GM19193 (cell line): Measurements from ENCODE around the gene RAPGEF3.

Experiments
- POLR2A ChIP-seq: IDR thresholded peaks from 4 replicates; pipeline ENCODE4 v1.6.1; 2011; ENCODE audit not compliant: insufficient read depth, insufficient read length; ENCODE audit errors: extremely low read depth

Gene RAPGEF3

GRCh38 chr12:47785036-47785886 lies 26.6 kb upstream of the RAPGEF3 start:
- no peak for TF ChIP-seq POLR2A

DNA sequence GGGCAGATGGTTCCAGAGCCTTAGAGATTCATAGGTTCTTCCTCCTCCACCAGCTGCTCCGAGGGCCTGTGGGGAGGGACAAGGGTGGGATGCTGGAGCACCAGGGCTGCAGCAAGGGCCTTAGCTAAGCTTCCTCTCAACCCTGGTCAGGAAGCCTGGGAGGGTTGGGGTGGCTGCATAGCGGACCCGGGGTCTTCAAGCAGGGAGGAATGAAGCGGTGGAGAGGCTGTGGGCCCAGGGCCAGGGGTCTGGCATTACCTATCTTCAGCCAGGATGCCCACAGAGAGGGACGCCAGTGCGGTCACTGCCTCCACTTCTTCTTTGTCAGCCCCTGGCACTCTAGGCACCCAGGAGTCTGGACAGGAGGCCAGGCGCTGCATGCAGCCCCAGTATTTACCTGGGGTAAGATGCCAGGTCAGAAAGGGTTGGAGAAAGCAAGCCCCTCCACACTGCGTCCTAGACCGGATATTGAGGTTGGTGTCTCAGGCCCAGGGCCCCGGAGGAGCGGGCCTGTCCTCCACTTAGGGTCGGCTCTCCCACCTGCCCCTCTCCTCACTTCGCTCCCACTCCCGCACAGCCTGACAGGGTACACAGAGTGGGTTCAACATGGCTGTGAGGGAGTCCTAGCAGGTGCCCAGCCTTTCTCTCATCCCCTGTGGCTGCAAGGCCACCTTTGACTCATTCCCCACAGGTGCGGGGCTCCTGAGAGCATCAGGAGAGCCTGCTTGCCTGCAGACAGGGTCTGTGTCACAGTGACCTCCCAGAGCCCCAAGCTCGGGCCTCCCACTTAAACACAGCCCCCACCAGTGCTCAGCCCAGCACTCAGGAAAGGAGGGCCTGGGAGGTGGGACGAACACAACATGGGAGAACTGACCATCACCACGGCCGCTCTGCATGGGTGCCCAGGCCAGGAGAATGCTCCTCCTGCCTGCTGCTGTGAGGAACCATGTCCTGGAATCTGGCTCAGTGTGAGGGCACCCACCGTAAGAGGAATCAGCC lies 25.4 kb upstream of the RAPGEF3 start:
- no peak for TF ChIP-seq POLR2A

DNA sequence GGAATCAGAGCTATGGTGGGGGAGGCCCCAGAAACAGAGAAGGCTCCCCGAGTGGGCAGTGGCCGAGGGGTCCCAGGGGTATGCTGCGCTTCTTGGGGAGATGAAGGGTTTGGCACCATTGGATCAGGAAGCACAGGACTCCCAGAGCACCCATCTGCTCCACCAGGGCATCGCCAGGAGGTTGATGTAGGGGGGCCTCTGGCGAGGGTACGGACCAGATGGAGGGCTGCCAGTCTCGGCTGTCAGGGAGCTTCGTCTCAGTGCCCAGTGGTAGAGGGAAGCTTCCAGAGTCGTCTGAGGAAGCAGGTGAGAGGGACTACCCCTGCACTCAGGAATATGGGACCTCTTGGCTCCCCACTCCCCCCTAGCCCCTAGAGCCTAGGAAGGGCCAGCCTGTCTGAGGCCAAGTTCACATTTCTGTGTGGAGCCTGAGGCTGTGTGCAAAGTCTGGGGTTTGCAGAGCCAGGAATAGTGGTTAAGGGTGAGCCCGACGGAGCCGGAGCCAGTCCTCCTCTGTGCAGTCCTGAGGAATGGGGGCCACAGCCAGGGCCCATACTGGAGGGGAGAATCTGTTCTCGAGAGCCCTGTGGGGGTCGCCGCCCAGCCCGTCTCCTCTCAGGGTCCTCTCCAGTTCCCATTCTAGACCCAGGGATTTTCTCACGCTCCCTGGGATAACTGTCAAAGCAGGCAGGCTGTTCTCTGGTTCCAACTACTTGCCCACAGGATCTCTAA lies 24.5 kb upstream of the RAPGEF3 start:
- TF ChIP-seq POLR2A: no peak

- TF ChIP-seq POLR2A: no peak
Observed at GRCh38 chr12:47782372-47782770, 23.7 kb upstream of the RAPGEF3 start.

DNA sequence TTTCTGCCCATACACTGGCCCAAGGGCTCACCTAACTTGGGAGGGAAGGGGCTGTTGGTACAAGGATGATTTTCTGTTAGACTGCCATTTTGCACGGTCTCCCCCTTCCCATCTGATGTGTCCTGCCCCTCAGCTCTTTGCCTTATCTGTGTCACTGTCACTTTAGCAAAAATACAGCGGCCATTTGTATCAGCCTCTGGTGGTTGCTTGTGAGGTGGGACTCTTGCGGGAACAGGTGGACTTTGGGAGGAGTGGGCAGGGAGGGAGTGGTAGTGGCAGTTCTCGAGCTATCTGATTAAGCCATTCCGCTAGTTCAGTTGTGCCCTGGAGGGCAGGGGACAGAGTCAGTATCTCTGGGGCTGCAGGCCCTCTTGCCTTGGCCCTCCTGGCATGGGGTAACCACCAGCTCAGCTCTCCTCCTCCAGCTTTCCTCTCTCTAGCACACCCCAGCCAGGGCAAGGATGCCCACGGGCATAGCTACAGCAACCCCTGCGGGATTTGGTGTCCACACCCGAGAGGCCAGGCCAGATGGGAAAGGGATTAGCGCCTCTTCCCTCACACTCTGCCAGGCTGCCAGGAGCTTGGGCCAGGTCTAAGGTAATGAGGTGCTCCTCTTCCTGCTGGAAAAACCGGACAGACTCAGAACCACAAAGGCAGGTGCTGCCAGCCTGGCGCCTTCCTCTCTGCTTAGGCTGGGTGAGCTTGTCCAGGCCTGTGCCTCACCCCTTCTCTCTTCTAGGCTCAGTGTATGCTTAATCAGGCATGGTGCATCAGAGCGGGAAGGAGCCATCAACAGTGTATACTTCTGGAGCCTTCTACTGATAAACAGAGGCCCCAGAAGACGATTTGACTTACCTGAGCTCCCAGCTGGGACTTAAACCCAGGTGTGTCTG lies 23.0 kb upstream of the RAPGEF3 start:
- no peak for TF ChIP-seq POLR2A

DNA sequence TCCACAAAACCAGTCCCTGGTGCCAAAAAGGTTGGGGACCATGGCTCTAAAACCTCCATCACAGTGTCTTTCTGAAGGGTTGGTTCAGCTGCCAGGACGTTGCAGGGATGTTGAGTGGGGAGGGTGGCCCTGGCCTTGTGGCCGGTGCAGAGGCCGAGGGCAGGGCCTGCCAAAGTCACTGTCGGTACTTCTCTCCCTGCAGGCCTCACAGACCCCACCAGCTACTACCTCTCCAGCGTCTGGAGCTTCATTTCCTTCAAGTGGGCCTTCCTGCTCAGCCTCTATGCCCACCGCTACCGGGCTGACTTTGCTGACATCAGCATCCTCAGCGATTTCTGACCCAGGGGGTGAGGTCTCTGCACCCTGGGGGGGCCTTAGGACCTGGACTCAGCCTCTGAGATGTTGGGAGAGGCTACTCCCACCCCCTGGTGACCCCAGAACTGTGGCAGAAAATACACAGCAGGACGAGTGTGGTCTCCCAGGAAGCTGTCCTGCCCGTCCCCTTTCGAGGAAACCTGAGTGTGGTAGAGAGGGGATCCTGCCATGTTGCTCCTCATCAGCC lies 21.3 kb upstream of the RAPGEF3 start:
- TF ChIP-seq POLR2A: no peak

GRCh38 chr12:47779301-47779942 lies 20.7 kb upstream of the RAPGEF3 start:
- TF ChIP-seq POLR2A: no peak

DNA sequence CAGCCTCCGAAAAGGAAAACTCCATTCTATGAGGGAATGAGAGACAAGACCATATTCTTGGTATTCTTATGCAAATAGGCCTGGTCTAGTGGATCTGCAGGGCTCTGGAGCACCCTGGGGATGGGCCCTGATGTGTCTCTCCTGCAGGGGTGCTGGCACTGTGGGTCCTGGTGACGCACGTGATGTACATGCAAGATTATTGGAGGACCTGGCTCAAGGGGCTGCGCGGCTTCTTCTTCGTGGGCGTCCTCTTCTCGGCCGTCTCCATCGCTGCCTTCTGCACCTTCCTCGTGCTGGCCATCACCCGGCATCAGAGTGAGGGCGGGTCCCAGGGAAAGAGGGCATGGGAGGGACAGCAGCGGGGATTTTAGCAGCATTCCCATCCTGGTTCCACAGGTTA lies 20.2 kb upstream of the RAPGEF3 start:
- TF ChIP-seq POLR2A: no peak

DNA sequence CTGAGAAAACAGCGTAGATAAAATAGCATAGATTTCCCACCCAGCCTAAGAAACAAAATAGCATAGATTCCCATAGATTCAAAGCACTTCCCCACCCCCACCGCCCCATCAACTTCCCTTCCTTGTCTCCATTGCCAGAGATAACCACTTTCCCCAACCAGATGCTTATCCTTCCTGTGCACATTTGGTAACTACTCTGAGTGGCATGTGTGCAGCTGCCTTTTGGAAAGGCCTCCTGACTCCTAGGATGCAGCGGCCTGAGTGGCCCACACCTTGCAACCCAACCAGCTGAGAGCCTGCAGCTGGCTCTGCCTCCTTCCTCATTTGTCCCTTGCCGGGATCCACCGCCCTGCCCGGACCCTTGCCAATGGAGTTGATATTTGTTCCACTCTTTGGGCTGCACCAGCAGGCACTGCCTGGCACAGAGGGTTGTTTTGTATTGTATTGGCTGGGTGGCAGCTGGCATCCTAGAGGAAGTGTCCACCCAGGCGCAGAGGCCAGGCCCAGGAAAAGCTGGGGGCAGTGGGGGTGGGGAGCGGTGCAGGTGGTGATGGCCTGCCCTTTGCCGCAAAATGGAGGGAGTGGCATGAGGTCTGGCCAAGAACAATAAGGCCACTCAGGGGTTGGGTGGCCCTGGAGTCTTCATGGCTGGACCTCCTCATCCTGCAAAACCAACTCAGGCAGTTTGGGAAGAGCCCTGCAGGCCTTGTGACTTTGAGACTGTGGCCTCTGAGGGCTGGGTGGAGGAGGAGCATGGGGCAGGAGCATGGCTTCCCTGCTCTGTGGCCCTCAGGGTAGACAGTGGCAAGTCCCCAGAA lies 19.3 kb upstream of the RAPGEF3 start:
- no peak for TF ChIP-seq POLR2A

DNA sequence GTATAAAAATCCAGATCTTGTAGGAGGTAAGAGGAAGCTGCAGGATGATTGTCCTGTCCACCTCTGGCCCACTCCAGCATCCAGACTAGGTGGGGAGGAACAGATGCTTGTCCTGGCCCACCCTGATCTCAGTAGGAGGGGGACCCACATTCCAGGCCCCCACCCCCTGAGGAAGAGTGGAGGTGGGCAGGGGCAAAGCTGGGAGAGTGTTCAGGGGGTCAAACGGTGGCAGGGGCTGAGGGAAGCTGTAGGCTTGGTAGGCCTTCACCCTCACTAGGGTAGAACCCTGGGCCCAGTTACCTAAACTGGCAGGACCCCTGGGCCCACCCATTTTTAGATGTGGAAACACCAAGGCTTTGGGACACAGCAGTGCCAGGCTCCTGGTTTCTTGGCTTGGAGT lies 18.5 kb upstream of the RAPGEF3 start:
- no peak for TF ChIP-seq POLR2A

- no peak for TF ChIP-seq POLR2A
Observed at GRCh38 chr12:47776471-47777143, 17.9 kb upstream of the RAPGEF3 start.
